ENCODE data around the gene GFOD1. TPM values are rescaled to one million over a fixed set of nuclear protein-coding genes. Genes with fewer than 3 reads are reported as not detected.

GFOD1 gene
- total RNA-seq, 1 experiment from 2014 or later: 0.62 TPM

GRCh38 chr6:13338038-13338437 lies 149.4 kb downstream of the GFOD1 start:
- CTCF ChIA-PET: interaction anchor here (0.7 kb wide), 2 partner anchors 256 to 275 kb away, joined by 5 to 6 read pairs; no protein-coding TSS in a partner anchor
- Histone ChIP-seq H3K27me3 (ENCODE audit: control insufficient read depth, insufficient read depth, low read length) (peaks cover 4% of the 10 kb centered on the region; the same call in 1 of the 2 replicates), H3K4me3 (ENCODE audit: low read depth in 2 of 2, low read length in 2 of 2) (no peak overlapping the region), H3K27ac (ENCODE audit: low read length) (no peak overlapping the region), H3K36me3 (ENCODE audit: control insufficient read depth, insufficient read depth, low read length) (no peaks in the 10 kb centered on the region), H3K4me1 (ENCODE audit: control insufficient read depth, insufficient read depth, low read length) (no peaks in the 10 kb centered on the region), H3K9me3 (ENCODE audit: control insufficient read depth, insufficient read depth, low read depth, low read length) (no peaks in the 10 kb centered on the region)
- no peak for DNase-seq (ENCODE audit: low read depth, low spot score)
- POLR2A ChIA-PET: no interaction called here
- TF ChIP-seq CTCF (IDR thresholded peaks at IDR 0.05) (no peak), POLR2AphosphoS5 (IDR thresholded peaks at IDR 0.05; ENCODE audit: low read depth, low read length) (no peak), TCF7L2 (IDR thresholded peaks at IDR 0.05; ENCODE audit: low read depth, low read length) (no peak), SIN3A (IDR thresholded peaks at IDR 0.05; ENCODE audit: borderline replicate concordance, insufficient read depth, low read depth, low read length) (no peak)
- TF ChIP-seq, protein P1, sequence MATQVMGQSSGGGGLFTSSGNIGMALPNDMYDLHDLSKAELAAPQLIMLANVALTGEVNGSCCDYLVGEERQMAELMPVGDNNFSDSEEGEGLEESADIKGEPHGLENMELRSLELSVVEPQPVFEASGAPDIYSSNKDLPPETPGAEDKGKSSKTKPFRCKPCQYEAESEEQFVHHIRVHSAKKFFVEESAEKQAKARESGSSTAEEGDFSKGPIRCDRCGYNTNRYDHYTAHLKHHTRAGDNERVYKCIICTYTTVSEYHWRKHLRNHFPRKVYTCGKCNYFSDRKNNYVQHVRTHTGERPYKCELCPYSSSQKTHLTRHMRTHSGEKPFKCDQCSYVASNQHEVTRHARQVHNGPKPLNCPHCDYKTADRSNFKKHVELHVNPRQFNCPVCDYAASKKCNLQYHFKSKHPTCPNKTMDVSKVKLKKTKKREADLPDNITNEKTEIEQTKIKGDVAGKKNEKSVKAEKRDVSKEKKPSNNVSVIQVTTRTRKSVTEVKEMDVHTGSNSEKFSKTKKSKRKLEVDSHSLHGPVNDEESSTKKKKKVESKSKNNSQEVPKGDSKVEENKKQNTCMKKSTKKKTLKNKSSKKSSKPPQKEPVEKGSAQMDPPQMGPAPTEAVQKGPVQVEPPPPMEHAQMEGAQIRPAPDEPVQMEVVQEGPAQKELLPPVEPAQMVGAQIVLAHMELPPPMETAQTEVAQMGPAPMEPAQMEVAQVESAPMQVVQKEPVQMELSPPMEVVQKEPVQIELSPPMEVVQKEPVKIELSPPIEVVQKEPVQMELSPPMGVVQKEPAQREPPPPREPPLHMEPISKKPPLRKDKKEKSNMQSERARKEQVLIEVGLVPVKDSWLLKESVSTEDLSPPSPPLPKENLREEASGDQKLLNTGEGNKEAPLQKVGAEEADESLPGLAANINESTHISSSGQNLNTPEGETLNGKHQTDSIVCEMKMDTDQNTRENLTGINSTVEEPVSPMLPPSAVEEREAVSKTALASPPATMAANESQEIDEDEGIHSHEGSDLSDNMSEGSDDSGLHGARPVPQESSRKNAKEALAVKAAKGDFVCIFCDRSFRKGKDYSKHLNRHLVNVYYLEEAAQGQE (IDR thresholded peaks at IDR 0.05; ENCODE audit: insufficient read depth in 1 of 2, low read depth in 2 of 2, low read length in 1 of 2): no peak
- in situ Hi-C loops (cut with HindIII; ENCODE audit: low pct_unique_long_range_greater_than_20kb, low sequenced_read_pairs): no loop called here
- no peak for ATAC-seq
- intact Hi-C loops (cut with micrococcal nuclease; ENCODE audit: unreplicated experiment): loop anchor here (5.0 to 10.0 kb wide), 3 partner anchors 199 to 423 kb away; partner anchors contain the start of gene SIRT5
- no TSS peak for BruUV-seq (replicated peaks)

DNA sequence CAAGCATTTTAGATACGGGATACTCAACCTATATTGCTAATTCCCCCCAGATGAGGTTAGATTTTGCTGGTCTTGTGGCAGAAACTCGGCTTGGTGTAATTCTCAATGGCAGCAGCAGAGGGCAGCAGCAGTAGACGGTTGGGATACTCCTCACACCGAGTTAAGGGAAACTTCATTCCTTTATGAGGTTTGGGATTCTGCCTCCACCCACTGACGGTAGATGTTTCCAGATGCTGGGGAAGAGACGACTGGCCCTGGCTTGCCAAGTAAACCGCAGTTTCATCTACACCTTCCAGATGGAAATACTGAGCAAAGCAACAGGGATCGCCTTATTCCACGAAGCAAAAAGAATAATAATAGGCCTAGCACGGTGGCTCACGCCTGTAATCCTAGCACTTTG lies 150.8 kb downstream of the GFOD1 start:
- no TSS peak for BruUV-seq (replicated peaks)
- Histone ChIP-seq H3K36me3 (ENCODE audit: control insufficient read depth, insufficient read depth, low read length) (no peaks in the 10 kb centered on the region), H3K4me1 (ENCODE audit: control insufficient read depth, insufficient read depth, low read length) (no peaks in the 10 kb centered on the region), H3K27me3 (ENCODE audit: control insufficient read depth, insufficient read depth, low read length) (peaks cover 7% of the 10 kb centered on the region; the same call in 1 of the 2 replicates), H3K4me3 (ENCODE audit: low read depth in 2 of 2, low read length in 2 of 2) (no peak overlapping the region), H3K27ac (ENCODE audit: low read length) (no peak overlapping the region), H3K9me3 (ENCODE audit: control insufficient read depth, insufficient read depth, low read depth, low read length) (no peaks in the 10 kb centered on the region)
- CTCF ChIA-PET: no interaction called here
- POLR2A ChIA-PET: no interaction called here
- in situ Hi-C loops (cut with HindIII; ENCODE audit: low pct_unique_long_range_greater_than_20kb, low sequenced_read_pairs) (no loop called here), intact Hi-C loops (cut with micrococcal nuclease; ENCODE audit: unreplicated experiment) (loop anchor here (5.0 to 10.0 kb wide), 3 partner anchors 201 to 422 kb away; partner anchors contain the start of gene SIRT5)
- TF ChIP-seq CTCF (IDR thresholded peaks at IDR 0.05) (peak; percentile 90), TCF7L2 (IDR thresholded peaks at IDR 0.05; ENCODE audit: low read depth, low read length) (no peak)
- DNase-seq (ENCODE audit: low read depth, low spot score): peak; percentile 48
- peak; percentile 88 for ATAC-seq

Data from Panc1 (cell line).